Esophagus muscularis mucosa (tissue), 4 donors: ENCODE measurements around the gene GLG1. TPM values are rescaled to one million over a fixed set of nuclear protein-coding genes. Genes with fewer than 3 reads are reported as not detected.
"Not testable (repeated sequence)": the region's sequence is repeated elsewhere in the genome, so short reads cannot be mapped to it uniquely, and the experiment has no call there.

Experiments
- DNase-seq: peaks from one replicate; pipeline ENCODE4 v3.0.0-alpha.2; 2017; ENCODE audit errors: extremely low spot score
- H3K27ac ChIP-seq, 4 donors: fragments of 200-600 bp; sonication (generic); replicated peaks in 1 of 4; 1 replicate in 3 of 4; 2 replicates in 1 of 4; pipeline ENCODE4 v1.5.1; 2016 to 2019; ENCODE audit warnings: mild to moderate bottlenecking in 1 of 4
- H3K27me3 ChIP-seq, 4 donors: fragments of 200-600 bp; sonication (generic); one replicate each; pipeline versions ENCODE4 v1.5.1 to v1.6.0; 2016 to 2019
- H3K36me3 ChIP-seq, 4 donors: fragments of 200-600 bp; sonication (generic); one replicate each; pipeline ENCODE4 v1.5.1; 2016 to 2019
- H3K4me1 ChIP-seq, 4 donors: fragments of 200-600 bp; sonication (generic); one replicate each; pipeline ENCODE4 v1.5.1; 2016 to 2019
- H3K4me3 ChIP-seq, 4 donors: fragments of 200-600 bp; sonication (generic); 1 replicate in 2 of 4; 2 replicates in 2 of 4; pipeline ENCODE4 v1.5.1; 2016 to 2019; ENCODE audit warnings: mild to moderate bottlenecking in 4 of 4, moderate library complexity in 1 of 4
- H3K9me3 ChIP-seq, 4 donors: fragments of 200-600 bp; sonication (generic); 1 replicate in 3 of 4; 2 replicates in 1 of 4; pipeline ENCODE4 v1.5.1; 2016 to 2019
- EP300 ChIP-seq: sonication (generic); formaldehyde crosslinking; IDR thresholded peaks from one replicate; pipeline ENCODE4 v1.6.1; 2017; ENCODE audit warnings: antibody characterized with exemption
- POLR2A ChIP-seq: fragments of 450-650 bp; IDR thresholded peaks from one replicate; pipeline ENCODE4 v1.6.1; 2017; ENCODE audit warnings: antibody characterized with exemption, moderate library complexity, mild to moderate bottlenecking, low read depth
- POLR2AphosphoS5 ChIP-seq, 2 donors: sonication (generic); formaldehyde crosslinking; IDR thresholded peaks; one replicate each; pipeline ENCODE4 v1.6.1; 2017; ENCODE audit warnings: antibody characterized with exemption in 2 of 2
- WGBS: methylation state at CpG from one replicate; pipeline ENCODE4 v1.1.5; 2018; 5-methylcytosine and 5-hydroxymethylcytosine counted together
- intact Hi-C: fragments of 100-400 bp; cut with DNase I; formaldehyde crosslinking; loops from one replicate; pipeline ENCODE4 v1.15.1; 2023
- total RNA-seq, 4 donors: library from RNA; depleted of rRNA; stranded (reverse); fragments of >200 nt; gene quantifications; one replicate each; pipeline versions ENCODE4 v1.1.0 to v1.2.1, GENCODE V29; 2016
- TF ChIP-seq, protein P1 (sequence below), 3 experiments: fragments of 200-600 bp in 2 of 3; fragments of 450-650 bp in 1 of 3; sonication (generic) in 2 of 3; IDR thresholded peaks; one replicate each; pipeline ENCODE4 v1.5.1; 2017 to 2019; ENCODE audit warnings: antibody characterized with exemption in 3 of 3, mild to moderate bottlenecking in 2 of 3, moderate library complexity in 1 of 3

Gene GLG1
- total RNA-seq, 4 donors from 2014 or later = 92.8 to 128 (median 121) TPM

DNA sequence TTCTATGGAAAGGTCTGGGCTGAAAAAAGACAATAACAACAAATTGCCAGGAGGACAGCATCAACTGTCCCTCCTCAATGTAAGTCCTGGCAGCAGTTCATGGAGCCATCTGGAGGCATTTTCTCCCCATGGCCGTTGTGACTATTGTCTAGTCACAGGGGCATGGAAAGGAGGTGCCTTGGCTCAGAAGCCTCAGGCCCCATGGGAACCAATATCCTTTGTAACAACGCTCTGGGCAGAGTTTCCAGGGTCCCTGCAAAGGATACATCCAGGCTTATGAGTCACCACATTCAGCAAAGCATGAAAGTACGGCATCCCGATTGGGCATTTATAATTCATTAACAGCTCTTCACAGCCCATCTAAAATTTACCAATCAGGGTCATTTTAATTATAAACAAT lies 85.2 kb downstream of the GLG1 start:
- H3K27me3 ChIP-seq = no peaks in the 10 kb centered on the region
- no peaks in the 10 kb centered on the region for H3K9me3 ChIP-seq
- intact Hi-C loops = no loop called here
- 66% methylated on average over 4 of the region's 4 CpGs for WGBS
- H3K36me3 ChIP-seq = peaks cover 0 to 6% (median 2%) of the 10 kb centered on the region in 4 donors
- peaks cover 5 to 10% (median 7%) of the 10 kb centered on the region in 4 donors for H3K4me1 ChIP-seq
- no peak for DNase-seq
- no peak overlapping the region for H3K4me3 ChIP-seq
- TF ChIP-seq, protein P1, sequence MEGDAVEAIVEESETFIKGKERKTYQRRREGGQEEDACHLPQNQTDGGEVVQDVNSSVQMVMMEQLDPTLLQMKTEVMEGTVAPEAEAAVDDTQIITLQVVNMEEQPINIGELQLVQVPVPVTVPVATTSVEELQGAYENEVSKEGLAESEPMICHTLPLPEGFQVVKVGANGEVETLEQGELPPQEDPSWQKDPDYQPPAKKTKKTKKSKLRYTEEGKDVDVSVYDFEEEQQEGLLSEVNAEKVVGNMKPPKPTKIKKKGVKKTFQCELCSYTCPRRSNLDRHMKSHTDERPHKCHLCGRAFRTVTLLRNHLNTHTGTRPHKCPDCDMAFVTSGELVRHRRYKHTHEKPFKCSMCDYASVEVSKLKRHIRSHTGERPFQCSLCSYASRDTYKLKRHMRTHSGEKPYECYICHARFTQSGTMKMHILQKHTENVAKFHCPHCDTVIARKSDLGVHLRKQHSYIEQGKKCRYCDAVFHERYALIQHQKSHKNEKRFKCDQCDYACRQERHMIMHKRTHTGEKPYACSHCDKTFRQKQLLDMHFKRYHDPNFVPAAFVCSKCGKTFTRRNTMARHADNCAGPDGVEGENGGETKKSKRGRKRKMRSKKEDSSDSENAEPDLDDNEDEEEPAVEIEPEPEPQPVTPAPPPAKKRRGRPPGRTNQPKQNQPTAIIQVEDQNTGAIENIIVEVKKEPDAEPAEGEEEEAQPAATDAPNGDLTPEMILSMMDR (IDR thresholded peaks at IDR 0.05) = no peak
- TF ChIP-seq POLR2A (no peak), EP300 (no peak), POLR2AphosphoS5 (IDR thresholded peaks at IDR 0.05) (no peak)
- H3K27ac ChIP-seq = no peak overlapping the region

DNA sequence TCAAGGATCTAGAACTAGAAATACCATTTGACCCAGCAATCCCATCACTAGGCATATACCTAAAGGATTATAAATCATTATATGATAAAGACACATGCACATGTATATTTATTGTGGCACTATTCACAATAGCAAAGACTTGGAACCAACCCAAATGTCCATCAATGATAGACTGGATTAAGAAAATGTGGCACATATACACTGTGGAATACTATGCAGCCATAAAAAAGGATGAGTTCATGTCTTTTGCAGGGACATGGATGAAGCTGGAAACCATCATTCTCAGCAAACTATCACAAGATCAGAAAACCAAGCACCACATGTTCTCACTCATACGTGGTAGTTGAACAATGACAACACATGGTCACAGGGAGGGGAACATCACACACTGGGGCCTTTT lies 88.0 kb downstream of the GLG1 start:
- H3K4me1 ChIP-seq, H3K36me3 ChIP-seq, H3K9me3 ChIP-seq, DNase-seq, H3K4me3 ChIP-seq, H3K27me3 ChIP-seq, intact Hi-C loops, H3K27ac ChIP-seq: not testable (repeated sequence)
- 100% methylated on average over 1 of the region's 1 CpG for WGBS

DNA sequence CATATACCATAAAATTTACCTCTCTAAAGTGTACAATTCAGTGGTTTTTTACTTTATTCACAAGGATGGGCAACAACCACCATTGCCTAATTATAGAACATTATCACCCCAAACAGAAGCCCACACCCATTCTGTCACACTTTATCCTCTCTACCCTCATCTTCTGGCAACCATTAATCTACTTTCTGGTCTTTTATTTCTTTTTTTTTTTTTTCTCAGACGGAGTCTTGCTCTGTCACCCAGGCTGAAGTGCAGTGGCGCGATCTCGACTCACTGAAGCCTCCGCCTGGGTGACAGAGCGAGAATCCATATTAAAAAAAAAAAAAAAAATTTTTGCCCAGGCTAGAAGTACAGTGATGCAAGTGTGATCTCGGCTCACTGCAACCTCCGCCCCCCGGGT lies 95.0 kb downstream of the GLG1 start:
- no peaks in the 10 kb centered on the region for H3K27me3 ChIP-seq
- H3K4me1 ChIP-seq = no peaks in the 10 kb centered on the region
- no peak overlapping the region for H3K27ac ChIP-seq
- intact Hi-C loops = no loop called here
- no peak overlapping the region for H3K4me3 ChIP-seq
- peaks cover 0 to 11% (median 3%) of the 10 kb centered on the region in 4 donors for H3K36me3 ChIP-seq
- TF ChIP-seq, protein P1 (IDR thresholded peaks at IDR 0.05) = no peak
- TF ChIP-seq EP300 = no peak
- no peak for TF ChIP-seq POLR2AphosphoS5 (IDR thresholded peaks at IDR 0.05)
- no peak for TF ChIP-seq POLR2A
- WGBS = 85% methylated on average over 9 of the region's 9 CpGs
- DNase-seq = no peak
- no peaks in the 10 kb centered on the region for H3K9me3 ChIP-seq

DNA sequence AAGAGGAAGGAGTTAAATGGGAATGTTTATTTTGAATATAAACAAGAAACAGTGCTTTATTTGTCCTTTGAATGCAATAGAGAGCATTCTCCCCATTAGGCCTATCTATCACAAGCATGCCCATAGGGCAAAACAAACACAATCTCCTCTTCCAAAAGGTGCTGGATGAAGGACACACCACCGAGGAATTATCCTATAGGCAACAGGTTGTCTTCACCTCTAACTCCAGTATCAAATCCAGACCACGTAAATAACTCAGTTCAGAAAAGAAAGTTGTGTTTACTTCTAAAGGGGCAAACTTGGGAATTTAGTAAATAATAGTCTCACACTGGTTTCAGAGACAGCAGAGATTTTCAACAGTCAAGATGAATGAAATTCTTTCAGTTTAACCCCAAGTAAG lies 101.9 kb downstream of the GLG1 start:
- H3K36me3 ChIP-seq = peaks cover 0 to 35% (median 11%) of the 10 kb centered on the region in 4 donors
- no peak for DNase-seq
- H3K4me1 ChIP-seq = peaks cover 0 to 3% (median 0%) of the 10 kb centered on the region in 4 donors
- H3K27ac ChIP-seq = no peak overlapping the region
- H3K4me3 ChIP-seq = no peak overlapping the region
- 71% methylated on average over 2 of the region's 2 CpGs for WGBS
- no peaks in the 10 kb centered on the region for H3K9me3 ChIP-seq
- no peak for TF ChIP-seq POLR2A
- TF ChIP-seq POLR2AphosphoS5 (IDR thresholded peaks at IDR 0.05) = no peak
- TF ChIP-seq, protein P1 (IDR thresholded peaks at IDR 0.05) = no peak
- no peak for TF ChIP-seq EP300
- no peaks in the 10 kb centered on the region for H3K27me3 ChIP-seq
- intact Hi-C loops = no loop called here

GRCh38 chr16:74503412-74503811 lies 103.5 kb downstream of the GLG1 start:
- H3K9me3 ChIP-seq = no peaks in the 10 kb centered on the region
- peaks cover 0 to 3% (median 0%) of the 10 kb centered on the region in 4 donors for H3K4me1 ChIP-seq
- DNase-seq = no peak
- intact Hi-C loops = no loop called here
- no peak overlapping the region for H3K4me3 ChIP-seq
- H3K27me3 ChIP-seq = no peaks in the 10 kb centered on the region
- H3K36me3 ChIP-seq = peaks cover 0 to 35% (median 11%) of the 10 kb centered on the region in 4 donors
- no peak overlapping the region for H3K27ac ChIP-seq
- TF ChIP-seq POLR2AphosphoS5 (IDR thresholded peaks at IDR 0.05) (no peak), POLR2A (no peak), EP300 (no peak)
- TF ChIP-seq, protein P1 (IDR thresholded peaks at IDR 0.05) = no peak
- 85% methylated on average over 7 of the region's 7 CpGs for WGBS
